Stimulated activated memory B cell treated with anti-CD40 and anti-IgM and Interleukin-4, amounts not matched to agents 10 μg/mL and 1 μg/mL and 100 μg/mL, for 72 hours (primary cell): Measurements from ENCODE around the gene CBLIF.
"Not testable (repeated sequence)": the region's sequence is repeated elsewhere in the genome, so short reads cannot be mapped to it uniquely, and the experiment has no call there.

Experiments
- ATAC-seq: fragments of 150-1000 bp; cut with Tn5 transposase; 2 replicates; pipeline ENCODE4 v1.10.0; 2021
- H3K27ac Mint-ChIP-seq: one replicate; pipeline ENCODE4 v1.8.0; 2022; ENCODE audit warnings: mild to moderate bottlenecking, mixed read lengths
- H3K27me3 Mint-ChIP-seq: one replicate; pipeline ENCODE4 v1.8.0; 2022; ENCODE audit warnings: mixed read lengths
- H3K36me3 Mint-ChIP-seq: one replicate; pipeline ENCODE4 v1.8.0; 2022; ENCODE audit warnings: mixed read lengths
- H3K4me1 Mint-ChIP-seq: one replicate; pipeline ENCODE4 v1.8.0; 2022; ENCODE audit warnings: mixed read lengths
- H3K4me3 Mint-ChIP-seq: one replicate; pipeline ENCODE4 v1.8.0; 2022; ENCODE audit warnings: mild to moderate bottlenecking, moderate library complexity, mixed read lengths
- H3K9me3 Mint-ChIP-seq: one replicate; pipeline ENCODE4 v1.8.0; 2022; ENCODE audit warnings: mixed read lengths

CBLIF gene

GRCh38 chr11:59816434-59816833 is 28.9 kb downstream of the CBLIF start:
- not testable (repeated sequence) for H3K4me3 Mint-ChIP-seq, H3K4me1 Mint-ChIP-seq, H3K9me3 Mint-ChIP-seq, H3K27me3 Mint-ChIP-seq, H3K27ac Mint-ChIP-seq, ATAC-seq, H3K36me3 Mint-ChIP-seq

- Mint-ChIP-seq H3K9me3 (peaks cover 3% of the 10 kb centered on the region), H3K4me1 (peaks cover 15% of the 10 kb centered on the region), H3K36me3 (no peaks in the 10 kb centered on the region), H3K4me3 (no peak overlapping the region), H3K27ac (no peak overlapping the region), H3K27me3 (peaks cover 8% of the 10 kb centered on the region)
- ATAC-seq, result no peak
Measured at GRCh38 chr11:59815754-59816153, 29.5 kb downstream of the CBLIF start.

- Mint-ChIP-seq H3K36me3 (no peaks in the 10 kb centered on the region), H3K4me1 (peaks cover 29% of the 10 kb centered on the region), H3K9me3 (peaks cover 3% of the 10 kb centered on the region), H3K4me3 (no peak overlapping the region), H3K27me3 (peaks cover 8% of the 10 kb centered on the region), H3K27ac (no peak overlapping the region)
- ATAC-seq, result no peak
Measured at GRCh38 chr11:59814021-59814420, 31.3 kb downstream of the CBLIF start.

- Mint-ChIP-seq H3K36me3 (no peaks in the 10 kb centered on the region), H3K4me3 (no peak overlapping the region), H3K9me3 (peaks cover 3% of the 10 kb centered on the region), H3K4me1 (peaks cover 29% of the 10 kb centered on the region), H3K27me3 (peaks cover 8% of the 10 kb centered on the region), H3K27ac (no peak overlapping the region)
- no peak for ATAC-seq
Measured at GRCh38 chr11:59813364-59813763, 31.9 kb downstream of the CBLIF start.

GRCh38 chr11:59812220-59812619 is 33.1 kb downstream of the CBLIF start:
- H3K4me3 Mint-ChIP-seq, result no peak overlapping the region
- peaks cover 8% of the 10 kb centered on the region for H3K27me3 Mint-ChIP-seq

GRCh38 chr11:59810911-59811259 is 34.4 kb downstream of the CBLIF start:
- Mint-ChIP-seq H3K27ac (peak overlapping the region; percentile 91), H3K4me3 (peak overlapping the region; percentile 92), H3K4me1 (peaks cover 20% of the 10 kb centered on the region), H3K27me3 (peaks cover 8% of the 10 kb centered on the region), H3K36me3 (peaks cover 12% of the 10 kb centered on the region), H3K9me3 (peaks cover 3% of the 10 kb centered on the region)
- ATAC-seq, result no peak

More at GRCh38 chr11:59812220-59812619, 33.1 kb downstream of the CBLIF start:
- ATAC-seq, result no peak
- H3K36me3 Mint-ChIP-seq, result peaks cover under 1% of the 10 kb centered on the region
- H3K4me1 Mint-ChIP-seq, result peaks cover 29% of the 10 kb centered on the region
- H3K9me3 Mint-ChIP-seq, result peaks cover 3% of the 10 kb centered on the region
- H3K27ac Mint-ChIP-seq, result no peak overlapping the region

GRCh38 chr11:59810189-59810910 is 34.9 kb downstream of the CBLIF start, which contains the start of gene MRPL16:
MRPL16 (minus strand) TSS chr11:59810778; CDS start chr11:59810658, 120 bp downstream.
- peak; percentile 100 for ATAC-seq
- H3K9me3 Mint-ChIP-seq, result peaks cover 3% of the 10 kb centered on the region
- peak within 1 kb of the TSS; percentile 91 for H3K27ac Mint-ChIP-seq

GRCh38 chr11:59807047-59807610 is 38.2 kb downstream of the CBLIF start:
- Mint-ChIP-seq H3K27me3 (no peaks in the 10 kb centered on the region), H3K27ac (no peak overlapping the region), H3K9me3 (peaks cover 3% of the 10 kb centered on the region), H3K36me3 (peaks cover 12% of the 10 kb centered on the region), H3K4me1 (peaks cover 20% of the 10 kb centered on the region), H3K4me3 (no peak overlapping the region)
- no peak for ATAC-seq

More at GRCh38 chr11:59810189-59810910, 34.9 kb downstream of the CBLIF start, which contains the start of gene MRPL16:
- H3K27me3 Mint-ChIP-seq, result peaks cover 8% of the 10 kb centered on the region
- H3K36me3 Mint-ChIP-seq, result peaks cover 12% of the 10 kb centered on the region
- peaks cover 20% of the 10 kb centered on the region for H3K4me1 Mint-ChIP-seq
- peak within 1 kb of the TSS; percentile 92 for H3K4me3 Mint-ChIP-seq

GRCh38 chr11:59804061-59804460 is 41.2 kb downstream of the CBLIF start:
- H3K27me3 Mint-ChIP-seq, result no peaks in the 10 kb centered on the region

GRCh38 chr11:59802639-59803176 is 42.6 kb downstream of the CBLIF start:
- H3K9me3 Mint-ChIP-seq, result no peaks in the 10 kb centered on the region
- H3K4me1 Mint-ChIP-seq, result no peaks in the 10 kb centered on the region
- no peak for ATAC-seq
- H3K36me3 Mint-ChIP-seq, result peaks cover 14% of the 10 kb centered on the region
- H3K4me3 Mint-ChIP-seq, result no peak overlapping the region
- H3K27me3 Mint-ChIP-seq, result no peaks in the 10 kb centered on the region
- H3K27ac Mint-ChIP-seq, result no peak overlapping the region

More at GRCh38 chr11:59804061-59804460, 41.2 kb downstream of the CBLIF start:
- H3K27ac Mint-ChIP-seq, result no peak overlapping the region
- no peaks in the 10 kb centered on the region for H3K9me3 Mint-ChIP-seq
- no peaks in the 10 kb centered on the region for H3K4me1 Mint-ChIP-seq
- H3K4me3 Mint-ChIP-seq, result no peak overlapping the region
- peaks cover 12% of the 10 kb centered on the region for H3K36me3 Mint-ChIP-seq
- ATAC-seq, result no peak

GRCh38 chr11:59801981-59802638 is 43.2 kb downstream of the CBLIF start:
- no peak for ATAC-seq
- H3K4me3 Mint-ChIP-seq, result no peak overlapping the region
- no peaks in the 10 kb centered on the region for H3K4me1 Mint-ChIP-seq
- peaks cover 18% of the 10 kb centered on the region for H3K36me3 Mint-ChIP-seq
- H3K27me3 Mint-ChIP-seq, result no peaks in the 10 kb centered on the region
- no peaks in the 10 kb centered on the region for H3K9me3 Mint-ChIP-seq
- H3K27ac Mint-ChIP-seq, result no peak overlapping the region

GRCh38 chr11:59801160-59801706 is 44.1 kb downstream of the CBLIF start:
- peaks cover 17% of the 10 kb centered on the region for H3K36me3 Mint-ChIP-seq
- H3K27ac Mint-ChIP-seq, result no peak overlapping the region
- no peaks in the 10 kb centered on the region for H3K4me1 Mint-ChIP-seq
- no peak for ATAC-seq
- H3K4me3 Mint-ChIP-seq, result no peak overlapping the region
- H3K9me3 Mint-ChIP-seq, result no peaks in the 10 kb centered on the region
- no peaks in the 10 kb centered on the region for H3K27me3 Mint-ChIP-seq

- Mint-ChIP-seq H3K9me3 (no peaks in the 10 kb centered on the region), H3K27ac (no peak overlapping the region), H3K27me3 (no peaks in the 10 kb centered on the region), H3K4me3 (no peak overlapping the region), H3K4me1 (no peaks in the 10 kb centered on the region), H3K36me3 (peaks cover 23% of the 10 kb centered on the region)
- ATAC-seq, result no peak
Measured at GRCh38 chr11:59800390-59801025, 44.8 kb downstream of the CBLIF start.

GRCh38 chr11:59794417-59794816 is 50.9 kb downstream of the CBLIF start:
- Mint-ChIP-seq H3K27ac (no peak overlapping the region), H3K9me3 (no peaks in the 10 kb centered on the region), H3K4me1 (no peaks in the 10 kb centered on the region), H3K27me3 (no peaks in the 10 kb centered on the region), H3K4me3 (no peak overlapping the region), H3K36me3 (peaks cover 63% of the 10 kb centered on the region)
- ATAC-seq, result no peak

GRCh38 chr11:59792507-59792906 is 52.8 kb downstream of the CBLIF start:
- Mint-ChIP-seq H3K27me3 (no peaks in the 10 kb centered on the region), H3K36me3 (peaks cover 78% of the 10 kb centered on the region), H3K27ac (no peak overlapping the region), H3K4me3 (no peak overlapping the region), H3K9me3 (no peaks in the 10 kb centered on the region), H3K4me1 (no peaks in the 10 kb centered on the region)
- ATAC-seq, result no peak
